OCI-LY7 (cell line): ENCODE results near the gene SMAD5. TPM values are rescaled to one million over a fixed set of nuclear protein-coding genes. Genes with fewer than 3 reads are reported as not detected.

Experiments
- BruUV-seq: library from RNA; stranded (reverse); fragments of 400-500 nt; replicated peaks from 2 replicates; lab custom pipeline; 2021; lab: Mats Ljungman, UMichigan
- CTCF ChIA-PET: fragments of 300-600 bp; sonication (Branson Sonifier 250); formaldehyde crosslinking; loops from one replicate; lab custom pipeline; 2022; ENCODE audit warnings: antibody characterized with exemption; ENCODE audit not compliant: unreplicated experiment; lab: Charles Lee
- POLR2A ChIA-PET: fragments of 300-600 bp; sonication (Branson Sonifier 250); formaldehyde crosslinking; loops from one replicate; lab custom pipeline; 2022; ENCODE audit warnings: antibody characterized with exemption; lab: Charles Lee
- DNase-seq: peaks from one replicate; pipeline ENCODE4 v3.0.0-alpha.2; 2015; ENCODE audit warnings: low spot score
- H2AFZ ChIP-seq: fragments of 200-600 bp; sonication (generic), shearing (Covaris generic); 2 replicates; pipeline ENCODE4 v1.6.1; 2014; ENCODE audit warnings: mild to moderate bottlenecking, antibody characterized with exemption, low read length, moderate library complexity
- H3K27ac ChIP-seq: fragments of 200-600 bp; sonication (generic); 2 replicates; pipeline ENCODE4 v1.5.1; 2014; ENCODE audit warnings: mixed run types, low read depth, mild to moderate bottlenecking, moderate library complexity, low read length, inconsistent platforms; ENCODE audit not compliant: poor library complexity, severe bottlenecking
- H3K36me3 ChIP-seq: fragments of 200-600 bp; sonication (generic); 2 replicates; pipeline ENCODE4 v1.6.1; 2014; ENCODE audit warnings: mild to moderate bottlenecking, antibody characterized with exemption, low read length, moderate library complexity, mixed read lengths; ENCODE audit not compliant: insufficient read depth
- H3K4me1 ChIP-seq: fragments of 200-600 bp; sonication (generic); 2 replicates; pipeline ENCODE4 v1.5.1; 2014; ENCODE audit warnings: mild to moderate bottlenecking, low read length; ENCODE audit not compliant: insufficient read depth, poor library complexity, severe bottlenecking
- H3K4me2 ChIP-seq: fragments of 200-600 bp; sonication (generic); 2 replicates; pipeline ENCODE4 v1.6.1; 2014; ENCODE audit warnings: mild to moderate bottlenecking, low read length
- H3K4me3 ChIP-seq: fragments of 200-600 bp; sonication (generic); 2 replicates; pipeline ENCODE4 v1.5.1; 2014; ENCODE audit warnings: mild to moderate bottlenecking, low read depth, low read length; ENCODE audit not compliant: poor library complexity, severe bottlenecking
- H3K79me2 ChIP-seq: fragments of 200-600 bp; sonication (generic); 2 replicates; pipeline ENCODE4 v1.6.1; 2016; ENCODE audit warnings: low read depth, mild to moderate bottlenecking, low read length, moderate library complexity, mixed read lengths; ENCODE audit not compliant: insufficient read depth
- H3K9me2 ChIP-seq: fragments of 200-600 bp; sonication (generic); 2 replicates; pipeline ENCODE4 v1.6.1; 2016; ENCODE audit warnings: mild to moderate bottlenecking, low read length, mixed read lengths; ENCODE audit not compliant: insufficient read depth
- H3K9me3 ChIP-seq: fragments of 200-600 bp; sonication (generic); 2 replicates; pipeline ENCODE4 v1.6.1; 2014; ENCODE audit warnings: mild to moderate bottlenecking, mixed run types, low read length, mixed read lengths
- H4K20me1 ChIP-seq: fragments of 200-600 bp; sonication (generic); 2 replicates; pipeline ENCODE4 v1.6.1; 2014; ENCODE audit warnings: mild to moderate bottlenecking, antibody characterized with exemption, low read length, moderate library complexity, mixed read lengths; ENCODE audit not compliant: insufficient read depth
- EZH2phosphoT487 ChIP-seq: fragments of 200-600 bp; sonication (generic); IDR thresholded peaks from 2 replicates; pipeline ENCODE4 v1.6.1; 2018; ENCODE audit warnings: low read depth, borderline replicate concordance, mild to moderate bottlenecking, mixed run types, antibody characterized with exemption, low read length, moderate library complexity, mixed read lengths
- intact Hi-C: fragments of 100-400 bp; cut with micrococcal nuclease; formaldehyde crosslinking; loops from one replicate; pipeline ENCODE4 v1.10.0; 2022; ENCODE audit not compliant: unreplicated experiment
- total RNA-seq, 2 experiments: library from RNA; depleted of rRNA in 1 of 2; stranded (reverse); fragments of >200 nt in 1 of 2; shearing (Covaris generic) in 1 of 2; gene quantifications; 2 replicates each; pipeline ENCODE4 v1.2.3, GENCODE V29; 2014 to 2022
- TF ChIP-seq, protein P1 (sequence below): fragments of 200-600 bp; sonication (generic); conservative IDR thresholded peaks from 2 replicates; pipeline ENCODE4 v1.5.1; 2014; ENCODE audit warnings: mild to moderate bottlenecking, antibody characterized with exemption, low read length, moderate library complexity, mixed read lengths

Gene SMAD5
- total RNA-seq, 2 experiments from 2014 or later: 32.9 to 94.5 TPM

DNA sequence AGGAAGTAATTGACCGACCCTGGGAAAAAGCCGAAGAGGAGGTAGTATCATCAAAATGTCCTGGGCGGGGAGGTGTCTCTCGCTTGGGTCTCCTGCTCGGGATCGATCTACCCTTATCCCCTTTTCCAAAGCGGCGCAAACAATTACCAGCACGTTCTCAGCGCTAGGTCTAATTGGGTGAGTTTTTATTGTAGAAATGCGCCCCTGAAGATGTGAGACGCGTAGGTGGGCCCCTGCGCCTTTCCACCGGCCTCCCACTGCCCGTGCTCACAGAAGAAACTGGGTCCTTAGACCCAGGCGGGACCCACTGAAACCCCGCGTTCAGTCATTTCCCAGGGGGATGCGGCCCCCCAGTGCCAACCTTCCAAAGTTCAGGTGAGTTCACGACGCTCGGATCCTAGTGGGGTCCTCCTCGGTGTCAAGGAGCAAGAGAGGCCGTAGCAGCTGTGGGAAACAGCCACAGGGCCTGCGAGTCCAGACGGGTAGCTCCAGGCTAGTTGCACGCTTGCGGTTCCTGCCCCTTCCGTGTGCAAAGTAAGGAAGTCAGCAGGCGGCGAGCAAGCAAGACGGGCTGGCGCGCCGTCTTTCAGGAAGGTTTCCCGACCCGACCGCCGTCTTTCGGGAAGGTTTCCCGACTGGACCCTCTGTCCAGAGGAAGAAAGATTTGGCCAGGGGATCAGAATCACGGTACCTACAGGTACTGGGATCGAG is 58.8 kb downstream of the SMAD5 start:
- H3K9me3 ChIP-seq: no peaks in the 10 kb centered on the region
- CTCF ChIA-PET: no interaction called here
- no peak overlapping the region for H3K4me3 ChIP-seq
- H3K79me2 ChIP-seq: no peaks in the 10 kb centered on the region
- H3K36me3 ChIP-seq: peaks cover 26% of the 10 kb centered on the region
- no peaks in the 10 kb centered on the region for H3K4me1 ChIP-seq
- no peaks in the 10 kb centered on the region for H4K20me1 ChIP-seq
- no peak for DNase-seq
- POLR2A ChIA-PET: interaction anchor here (0.5 kb wide), 1 partner anchor 206 kb away, joined by 4 read pairs; no protein-coding TSS in a partner anchor
- H3K27ac ChIP-seq: no peak overlapping the region
- H3K4me2 ChIP-seq: no peak overlapping the region
- intact Hi-C loops: no loop called here
- BruUV-seq: no TSS peak
- H3K9me2 ChIP-seq: no peaks in the 10 kb centered on the region
- no peak for TF ChIP-seq EZH2phosphoT487
- TF ChIP-seq, protein P1, sequence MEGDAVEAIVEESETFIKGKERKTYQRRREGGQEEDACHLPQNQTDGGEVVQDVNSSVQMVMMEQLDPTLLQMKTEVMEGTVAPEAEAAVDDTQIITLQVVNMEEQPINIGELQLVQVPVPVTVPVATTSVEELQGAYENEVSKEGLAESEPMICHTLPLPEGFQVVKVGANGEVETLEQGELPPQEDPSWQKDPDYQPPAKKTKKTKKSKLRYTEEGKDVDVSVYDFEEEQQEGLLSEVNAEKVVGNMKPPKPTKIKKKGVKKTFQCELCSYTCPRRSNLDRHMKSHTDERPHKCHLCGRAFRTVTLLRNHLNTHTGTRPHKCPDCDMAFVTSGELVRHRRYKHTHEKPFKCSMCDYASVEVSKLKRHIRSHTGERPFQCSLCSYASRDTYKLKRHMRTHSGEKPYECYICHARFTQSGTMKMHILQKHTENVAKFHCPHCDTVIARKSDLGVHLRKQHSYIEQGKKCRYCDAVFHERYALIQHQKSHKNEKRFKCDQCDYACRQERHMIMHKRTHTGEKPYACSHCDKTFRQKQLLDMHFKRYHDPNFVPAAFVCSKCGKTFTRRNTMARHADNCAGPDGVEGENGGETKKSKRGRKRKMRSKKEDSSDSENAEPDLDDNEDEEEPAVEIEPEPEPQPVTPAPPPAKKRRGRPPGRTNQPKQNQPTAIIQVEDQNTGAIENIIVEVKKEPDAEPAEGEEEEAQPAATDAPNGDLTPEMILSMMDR: no peak
- H2AFZ ChIP-seq: no peak overlapping the region

DNA sequence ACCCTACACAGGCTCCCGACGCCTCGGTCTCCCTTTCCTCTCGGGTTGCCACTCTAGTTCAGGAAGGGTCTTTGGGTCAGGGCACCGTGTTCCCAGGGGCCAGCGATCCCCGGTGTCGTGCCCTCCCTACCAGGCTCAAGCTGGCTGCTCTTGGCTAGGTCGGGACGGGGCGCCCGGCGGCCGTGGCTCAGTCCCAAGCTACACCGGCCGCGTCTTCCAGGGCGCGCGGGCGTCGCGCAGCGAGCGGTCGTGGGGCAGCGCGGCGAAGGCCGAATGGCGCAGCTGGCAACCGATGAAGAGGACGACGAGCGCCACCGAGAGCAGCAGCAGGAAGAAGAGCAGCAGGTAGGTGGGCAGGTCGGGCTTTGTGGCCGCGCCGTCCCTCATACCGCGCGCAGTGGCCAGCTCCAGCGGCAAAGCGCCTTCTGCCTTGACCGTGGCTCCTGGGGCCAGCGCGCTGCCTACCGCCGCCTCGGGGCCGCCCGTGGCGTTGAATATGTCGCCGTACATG is 59.4 kb downstream of the SMAD5 start:
- CTCF ChIA-PET: no interaction called here
- no peaks in the 10 kb centered on the region for H4K20me1 ChIP-seq

More for the DNA sequence above, 59.4 kb downstream of the SMAD5 start:
- Histone ChIP-seq H3K9me3 (no peaks in the 10 kb centered on the region), H3K4me1 (no peaks in the 10 kb centered on the region), H3K9me2 (no peaks in the 10 kb centered on the region), H3K36me3 (peaks cover 19% of the 10 kb centered on the region), H2AFZ (no peak overlapping the region), H3K79me2 (no peaks in the 10 kb centered on the region), H3K4me3 (no peak overlapping the region), H3K27ac (no peak overlapping the region), H3K4me2 (no peak overlapping the region)
- intact Hi-C loops: no loop called here
- DNase-seq: no peak
- TF ChIP-seq, protein P1: no peak
- no peak for TF ChIP-seq EZH2phosphoT487
- POLR2A ChIA-PET: interaction anchor here (0.5 kb wide), 1 partner anchor 205 kb away, joined by 4 read pairs; no protein-coding TSS in a partner anchor
- no TSS peak for BruUV-seq
